Measurements from ENCODE around the gene ZNF764.

The ZNF764 gene

GRCh38 chr16:30582611-30583340, 24.6 kb upstream of the ZNF764 start:
- TF ChIP-seq ZFX (IDR thresholded peaks at IDR 0.05) (no peak), CTCF (conservative IDR thresholded peaks at IDR 0.05) (no peak)
- no peak overlapping the region for H3K27ac ChIP-seq

GRCh38 chr16:30581457-30581856, 23.3 kb upstream of the ZNF764 start:
- H3K27ac ChIP-seq, result no peak overlapping the region
- no peak for TF ChIP-seq ZFX (IDR thresholded peaks at IDR 0.05)
- TF ChIP-seq CTCF (conservative IDR thresholded peaks at IDR 0.05), result no peak

- H3K27ac ChIP-seq, result no peak overlapping the region
- TF ChIP-seq CTCF (conservative IDR thresholded peaks at IDR 0.05), result no peak
- no peak for TF ChIP-seq ZFX (IDR thresholded peaks at IDR 0.05)
These were observed 16.5 kb upstream of the ZNF764 start for GRCh38 chr16:30574678-30575077.

GRCh38 chr16:30571445-30572322, 13.5 kb upstream of the ZNF764 start, which contains the start of gene ZNF688:
Gene ZNF688 (minus strand): TSS chr16:30571714. CDS start chr16:30571629, 85 bp downstream.
- peak within 1 kb of the TSS; percentile 82 for H3K27ac ChIP-seq
- TF ChIP-seq ZFX (IDR thresholded peaks at IDR 0.05) (peak; percentile 73; the same call in 1 of the 2 replicates), CTCF (conservative IDR thresholded peaks at IDR 0.05) (no peak)

GRCh38 chr16:30570636-30571444, 12.7 kb upstream of the ZNF764 start:
- H3K27ac ChIP-seq, result peak overlapping the region; percentile 82
- no peak for TF ChIP-seq CTCF (conservative IDR thresholded peaks at IDR 0.05)
- no peak for TF ChIP-seq ZFX (IDR thresholded peaks at IDR 0.05)

GRCh38 chr16:30569746-30570635, 11.8 kb upstream of the ZNF764 start:
- TF ChIP-seq ZFX (IDR thresholded peaks at IDR 0.05), result no peak
- TF ChIP-seq CTCF (conservative IDR thresholded peaks at IDR 0.05), result no peak

More at GRCh38 chr16:30569746-30570635, 11.8 kb upstream of the ZNF764 start:
- no peak overlapping the region for H3K27ac ChIP-seq

All from C4-2B (cell line).